ENCODE results near the gene CORO2B.

- no peak for TF ChIP-seq EP300 (IDR thresholded peaks at IDR 0.05)
- no peak for TF ChIP-seq POLR2A (IDR thresholded peaks at IDR 0.05)
- TF ChIP-seq CTCF (IDR thresholded peaks at IDR 0.05), result peak; percentile 93 to 97 (median 97)
Observed at GRCh38 chr15:68559345-68560310, 19.2 kb upstream of the CORO2B start.

All from ovary (tissue), 3 donors.